DOHH2 (cell line): ENCODE results near the gene IL2RA.

ENCODE experiments used
- CTCF ChIP-seq: fragments of 200-600 bp; sonication (generic); IDR thresholded peaks from one replicate; pipeline ENCODE4 v1.5.1; 2014; ENCODE audit warnings: antibody characterized with exemption, mild to moderate bottlenecking, low read depth, low read length; ENCODE audit not compliant: poor library complexity, severe bottlenecking
- EZH2phosphoT487 ChIP-seq: fragments of 200-600 bp; sonication (generic); IDR thresholded peaks from 2 replicates; pipeline ENCODE4 v1.6.1; 2017; ENCODE audit warnings: borderline replicate concordance, mild to moderate bottlenecking, antibody characterized with exemption, low read length, moderate library complexity, mixed read lengths

GRCh38 chr10:6038071-6038631, 24.0 kb downstream of the IL2RA start:
- no peak for TF ChIP-seq CTCF
- TF ChIP-seq EZH2phosphoT487, result no peak
